Measurements from ENCODE around the gene TAF12.
"Not testable (repeated sequence)": the region's sequence is repeated elsewhere in the genome, so short reads cannot be mapped to it uniquely, and the experiment has no call there.

Gene TAF12, protein sequence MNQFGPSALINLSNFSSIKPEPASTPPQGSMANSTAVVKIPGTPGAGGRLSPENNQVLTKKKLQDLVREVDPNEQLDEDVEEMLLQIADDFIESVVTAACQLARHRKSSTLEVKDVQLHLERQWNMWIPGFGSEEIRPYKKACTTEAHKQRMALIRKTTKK

DNA sequence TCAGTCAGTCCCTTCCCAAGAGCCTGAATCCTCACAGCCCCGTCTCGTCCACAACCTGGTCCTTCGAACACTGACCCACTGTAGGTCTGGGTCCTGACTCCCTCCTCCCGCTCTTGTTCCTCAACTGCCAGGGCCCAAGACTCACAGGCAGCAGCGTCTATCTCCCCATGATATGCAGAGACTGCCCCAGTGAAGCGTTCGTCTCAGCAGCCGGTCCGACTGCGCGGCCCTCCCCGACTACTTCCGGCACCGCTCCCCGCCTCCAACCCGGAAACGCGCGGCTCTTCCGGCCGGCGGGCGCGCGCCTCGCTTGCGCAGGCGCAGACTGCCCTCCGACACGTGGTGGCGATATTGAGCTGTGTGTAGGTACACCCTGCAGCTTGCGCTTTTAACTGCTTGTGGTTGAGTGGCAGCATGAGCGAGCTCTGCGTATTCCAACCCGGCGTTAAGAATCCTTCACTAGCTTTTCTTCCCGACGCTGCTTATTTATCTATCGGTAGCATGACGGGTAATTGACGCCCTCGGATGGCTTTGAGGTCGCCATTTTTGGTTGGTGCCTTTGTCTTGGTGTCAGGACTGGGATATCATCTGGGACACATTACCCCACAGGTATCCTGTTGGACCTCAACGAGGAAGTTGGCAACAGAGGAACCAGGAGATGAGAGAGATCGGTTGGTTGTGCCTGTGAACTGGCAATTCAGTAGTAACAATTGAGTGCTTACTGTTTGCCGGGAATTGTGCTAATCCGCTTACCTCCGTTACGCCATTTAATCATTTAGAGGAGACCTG, at the start of gene TAF12:
Gene TAF12, minus strand, starts transcription at position 221 of the 789 bp plus-strand sequence. CDS start 20,986 bp downstream, outside the sequence.
- peak; percentile 76 to 87 for DNase-seq

DNA sequence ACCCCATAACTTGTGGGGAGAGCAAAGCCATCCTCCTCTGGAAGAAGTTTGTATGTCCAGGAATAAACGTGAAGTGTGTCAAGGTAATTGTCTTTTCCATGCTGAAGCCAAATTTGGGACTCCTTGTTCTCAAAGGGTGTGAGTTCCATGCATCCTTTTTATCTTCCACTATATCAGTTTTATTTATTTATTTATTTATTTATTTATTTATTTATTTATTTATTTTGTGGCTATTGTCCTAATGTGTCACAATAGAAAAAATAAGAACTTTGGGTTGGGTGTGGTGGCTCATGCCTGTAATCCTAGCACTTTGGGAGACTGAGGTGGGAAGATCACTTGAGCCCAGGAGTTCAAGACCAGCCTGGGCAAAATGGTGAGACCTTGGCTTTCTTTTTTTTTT, 48.8 kb upstream of the TAF12 start:
- not testable (repeated sequence) for DNase-seq

DNA sequence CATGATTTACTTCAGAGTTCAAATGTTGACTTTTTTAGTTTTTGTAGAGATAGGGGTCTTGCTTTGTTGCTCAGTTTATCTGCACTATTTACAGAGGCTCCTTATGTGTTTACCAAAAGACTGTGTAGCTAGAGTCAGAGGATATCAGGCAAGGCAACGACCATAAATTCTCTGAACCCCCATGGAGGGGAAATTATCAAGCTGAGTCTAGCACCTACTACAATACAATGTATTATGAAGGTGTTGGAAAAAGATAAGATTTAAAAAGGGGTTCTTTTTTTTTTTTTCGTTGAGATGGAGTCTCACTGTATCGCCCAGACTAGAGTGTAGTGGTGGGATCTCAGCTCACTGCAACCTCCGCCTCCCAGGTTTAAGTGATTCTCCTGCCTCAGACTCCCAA, 42.1 kb upstream of the TAF12 start:
- no peak for DNase-seq

DNA sequence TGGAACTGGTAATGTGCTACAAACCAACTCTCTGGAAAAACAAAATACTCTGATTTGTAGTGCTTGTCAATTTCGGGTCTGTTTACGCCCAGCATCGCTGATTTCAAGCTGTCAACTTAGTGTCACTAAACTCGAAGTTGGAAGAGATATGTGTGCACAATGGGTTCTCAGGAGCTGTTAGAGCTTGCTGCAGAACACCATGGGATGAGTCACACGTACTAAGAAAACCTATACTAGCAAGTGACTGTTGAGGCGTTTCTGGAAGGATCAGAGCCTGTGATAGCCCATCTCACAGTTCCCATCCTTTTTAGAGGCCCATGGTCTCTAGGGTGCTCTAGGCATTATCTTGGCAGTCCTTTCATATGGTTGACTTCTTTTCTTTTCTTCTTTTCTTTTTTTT, 40.0 kb upstream of the TAF12 start:
- DNase-seq: no peak

DNA sequence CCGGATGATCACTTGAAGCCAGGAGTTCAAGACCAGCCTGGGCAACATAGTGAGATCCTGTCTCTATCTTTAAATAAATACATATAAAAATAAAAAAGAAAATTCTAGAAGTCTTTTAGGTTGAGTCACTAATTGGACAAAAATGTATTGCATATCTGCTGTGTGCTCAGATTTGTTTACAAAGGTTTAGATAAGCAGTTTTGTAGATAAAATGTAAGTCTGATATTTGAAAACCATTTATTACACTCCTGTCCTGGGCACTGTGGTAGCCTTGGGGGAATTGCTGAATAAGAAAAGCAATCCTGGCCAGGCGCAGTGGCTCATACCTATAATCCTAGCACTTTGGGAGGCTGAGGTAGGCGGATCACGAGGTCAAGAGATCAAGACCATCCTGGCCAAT, 37.3 kb upstream of the TAF12 start:
- no peak for DNase-seq

DNA sequence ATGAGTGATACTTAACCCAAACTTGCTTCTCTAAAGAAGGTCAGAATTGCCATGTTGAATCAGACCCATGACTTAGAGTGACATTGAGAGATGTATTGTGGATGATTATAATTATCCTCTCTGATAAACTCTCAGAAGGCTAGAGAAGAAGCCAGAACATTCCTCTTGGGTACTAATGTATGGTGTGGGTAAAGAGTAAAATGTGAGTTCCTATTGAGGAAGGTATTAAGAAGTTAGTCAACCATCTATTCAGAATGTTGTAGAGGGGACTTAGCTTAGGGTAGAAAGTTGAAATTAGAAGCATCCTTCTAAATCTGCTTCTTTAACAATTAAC, 33.0 kb upstream of the TAF12 start:
- no peak for DNase-seq

DNA sequence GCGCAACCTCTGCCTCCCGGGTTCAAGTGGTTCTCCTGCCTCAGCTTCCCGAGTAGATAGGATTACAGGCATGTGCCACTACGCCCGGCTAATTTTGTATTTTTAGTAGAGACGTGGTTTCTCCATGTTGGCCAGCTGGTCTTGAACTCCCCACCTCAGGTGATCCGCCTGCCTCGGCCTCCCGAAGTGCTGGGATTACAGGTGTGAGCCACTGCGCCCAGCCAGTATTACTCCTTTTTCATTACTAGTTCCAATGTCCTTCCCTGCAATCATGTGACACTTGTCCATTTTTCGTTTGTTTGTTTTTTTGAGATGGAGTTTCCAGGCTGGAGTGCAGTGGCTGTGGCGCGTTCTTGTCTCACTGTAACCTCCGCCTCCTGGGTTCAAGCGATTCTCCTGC, 30.1 kb upstream of the TAF12 start:
- DNase-seq: not testable (repeated sequence)

DNA sequence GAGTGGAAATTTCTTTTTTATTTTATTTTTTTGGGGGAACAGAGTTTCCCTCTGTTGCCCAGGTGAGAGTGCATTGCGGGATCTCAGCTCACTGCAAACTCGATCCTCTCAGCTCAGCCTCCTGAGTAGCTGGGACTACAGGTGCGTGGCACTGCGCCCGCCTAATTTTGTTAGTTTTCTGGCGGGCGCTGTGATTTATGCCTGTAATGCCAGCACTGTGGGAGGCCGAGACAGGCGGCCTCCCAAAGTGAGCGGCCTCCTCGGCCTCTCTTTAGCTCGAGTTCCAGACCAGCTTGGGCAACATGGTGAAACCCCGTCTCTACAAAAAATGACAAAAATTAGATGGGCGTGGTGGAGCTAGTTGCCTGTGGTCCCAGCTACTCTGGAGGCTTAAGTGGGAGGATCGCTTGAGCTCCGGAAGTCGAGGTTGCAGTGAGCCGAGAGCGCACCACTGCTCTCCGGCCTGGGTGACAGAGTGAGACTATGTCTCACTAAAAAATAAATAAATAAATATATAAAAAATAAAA, 28.4 kb upstream of the TAF12 start:
- no peak for DNase-seq

DNA sequence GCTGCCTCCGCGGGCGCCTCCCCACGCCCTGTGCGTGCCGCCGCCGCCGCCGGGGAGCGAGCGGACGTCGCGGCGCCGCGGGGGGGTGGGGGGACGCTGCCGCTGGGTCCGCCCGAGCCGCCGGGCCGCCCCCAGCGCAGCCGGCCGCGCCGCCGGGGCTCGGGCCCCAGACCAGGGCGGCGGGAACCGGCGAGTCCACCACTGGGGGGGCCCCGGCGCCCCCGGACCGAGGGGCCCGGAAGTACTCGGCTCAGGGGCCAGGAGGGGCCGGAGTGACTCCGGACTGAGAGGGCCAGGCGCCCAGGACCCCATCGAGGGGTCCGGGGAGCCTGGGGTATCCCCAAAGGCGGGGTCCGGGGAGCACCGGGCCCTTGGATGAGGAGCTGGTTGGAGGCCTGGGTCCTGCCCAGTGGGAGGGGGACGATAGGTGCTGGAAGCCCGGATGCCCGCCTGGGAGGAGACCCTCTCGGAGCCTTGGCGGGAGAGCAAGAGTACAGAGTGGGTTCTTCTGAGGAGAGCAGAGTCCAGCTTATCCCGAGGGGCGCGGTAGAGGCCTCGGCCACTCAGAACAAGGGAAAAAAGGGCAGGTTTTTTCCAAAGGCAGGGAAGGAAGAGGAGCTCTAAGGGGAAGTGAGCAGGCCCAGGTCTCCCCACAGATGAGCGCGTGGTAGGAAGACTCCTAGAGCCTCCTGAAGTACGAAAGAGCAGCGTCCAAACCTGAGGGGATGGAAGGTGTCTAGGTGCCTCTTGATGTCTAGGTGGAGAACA, 26.3 kb upstream of the TAF12 start:
- DNase-seq: peak; percentile 22 to 41

DNA sequence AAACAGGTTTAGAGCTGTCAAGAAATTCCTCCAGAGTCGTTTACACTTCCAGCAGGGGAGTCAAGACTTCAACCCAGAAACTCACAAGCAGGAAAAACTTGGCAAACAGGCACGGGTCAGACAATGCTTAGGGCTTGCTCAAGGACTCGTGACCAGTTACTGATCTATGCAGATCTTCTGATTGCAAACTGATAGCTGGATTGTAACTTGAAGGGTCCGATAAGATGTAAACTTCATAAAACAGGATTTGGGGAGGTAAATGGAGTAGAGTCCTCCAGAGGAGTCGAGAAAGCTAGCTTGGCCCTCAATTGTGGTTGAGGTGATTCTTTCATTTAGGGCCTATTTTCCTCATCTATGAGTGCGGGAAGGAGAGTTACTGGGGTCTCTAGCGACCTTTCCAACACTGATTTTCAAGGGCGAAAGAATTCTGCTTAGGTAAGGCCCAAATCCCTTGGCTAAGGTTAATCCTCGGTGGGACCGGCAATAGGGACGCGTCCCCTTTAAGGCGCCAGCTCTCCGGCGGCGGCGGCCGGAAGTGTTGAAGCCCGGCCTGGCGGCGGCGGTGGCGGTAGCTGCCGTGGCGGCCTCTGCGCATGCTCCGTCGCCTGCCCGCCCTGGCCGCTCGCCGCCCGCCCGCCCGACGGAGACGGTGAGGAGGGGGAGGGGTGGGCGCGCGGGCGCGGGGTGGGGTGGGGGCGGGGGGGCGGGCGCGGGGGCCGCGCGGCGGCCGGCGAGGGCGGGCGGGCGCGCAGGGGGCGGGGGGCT, 25.5 kb upstream of the TAF12 start, which contains the start of gene GMEB1:
Gene GMEB1, plus strand, starts transcription at position 594 of the 765 bp plus-strand sequence. CDS start 14,829 bp downstream, outside the sequence.
- peak; percentile 54 to 62 for DNase-seq

DNA sequence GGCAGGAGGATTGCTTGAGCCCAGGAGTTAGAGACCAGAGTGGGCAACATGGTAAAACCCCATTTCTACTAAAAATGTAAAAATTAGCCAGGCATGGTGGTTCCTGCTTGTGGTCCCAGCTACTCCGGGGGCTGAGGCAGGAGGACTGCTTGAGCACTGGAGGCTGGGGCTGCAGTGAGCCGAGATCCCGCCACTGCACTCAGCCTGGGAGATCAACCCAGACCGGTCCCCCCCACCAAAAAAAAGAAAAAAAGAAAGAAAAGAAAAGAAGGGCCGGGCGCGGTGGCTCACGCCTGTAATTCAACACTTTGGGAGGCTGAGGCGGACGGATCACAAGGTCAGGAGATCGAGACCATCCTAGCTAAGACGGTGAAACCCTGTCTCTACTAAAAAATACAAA, 23.9 kb upstream of the TAF12 start:
- no peak for DNase-seq

DNA sequence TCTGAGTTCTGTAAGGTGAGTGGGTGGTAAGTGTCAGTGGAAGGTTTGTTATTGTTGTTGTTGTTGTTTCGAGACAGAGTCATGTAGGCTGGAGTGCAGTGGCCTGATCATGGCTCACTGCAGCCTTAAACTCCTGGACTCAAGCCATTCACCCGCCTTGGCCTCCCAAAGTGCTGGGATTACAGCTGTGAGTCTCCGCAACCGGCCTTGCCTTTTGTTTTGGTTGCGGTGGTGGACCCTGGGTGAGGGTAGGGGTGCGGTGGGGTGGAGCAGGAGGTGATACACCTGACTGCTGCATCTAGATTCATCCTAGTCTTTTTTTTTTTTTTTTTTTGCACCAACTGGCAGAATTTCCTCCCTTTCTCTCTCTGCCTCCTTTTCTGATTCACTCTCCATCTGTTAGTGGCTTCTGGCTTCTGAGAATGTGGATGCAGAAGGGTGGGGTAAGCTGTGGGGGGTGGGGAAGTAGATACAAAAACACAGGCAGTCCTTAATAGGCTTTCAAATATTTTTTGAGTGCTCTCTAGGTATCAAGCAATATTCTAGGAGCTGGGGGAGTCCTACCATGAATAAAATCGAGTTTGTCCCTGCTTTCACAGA, 21.1 kb upstream of the TAF12 start:
- no peak for DNase-seq

DNA sequence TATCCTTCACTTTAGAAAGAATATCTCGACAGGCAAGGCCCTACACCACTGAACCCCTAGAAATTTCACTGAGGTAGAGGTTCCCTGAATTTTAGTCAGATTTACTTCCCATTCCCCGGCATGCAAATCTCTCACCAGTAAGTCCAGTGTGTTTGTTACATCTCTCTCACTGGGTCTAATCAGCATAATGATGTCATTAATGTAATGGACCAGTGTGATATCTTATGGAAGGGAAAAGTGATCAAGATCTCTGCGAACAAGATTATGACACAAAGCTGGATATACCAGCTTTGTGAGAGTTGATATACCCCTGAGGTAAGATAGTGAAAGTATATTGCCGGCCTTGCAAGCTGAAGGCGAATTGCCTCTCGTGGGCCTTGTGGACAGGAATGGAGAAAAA, 13.5 kb upstream of the TAF12 start:
- DNase-seq: no peak

DNA sequence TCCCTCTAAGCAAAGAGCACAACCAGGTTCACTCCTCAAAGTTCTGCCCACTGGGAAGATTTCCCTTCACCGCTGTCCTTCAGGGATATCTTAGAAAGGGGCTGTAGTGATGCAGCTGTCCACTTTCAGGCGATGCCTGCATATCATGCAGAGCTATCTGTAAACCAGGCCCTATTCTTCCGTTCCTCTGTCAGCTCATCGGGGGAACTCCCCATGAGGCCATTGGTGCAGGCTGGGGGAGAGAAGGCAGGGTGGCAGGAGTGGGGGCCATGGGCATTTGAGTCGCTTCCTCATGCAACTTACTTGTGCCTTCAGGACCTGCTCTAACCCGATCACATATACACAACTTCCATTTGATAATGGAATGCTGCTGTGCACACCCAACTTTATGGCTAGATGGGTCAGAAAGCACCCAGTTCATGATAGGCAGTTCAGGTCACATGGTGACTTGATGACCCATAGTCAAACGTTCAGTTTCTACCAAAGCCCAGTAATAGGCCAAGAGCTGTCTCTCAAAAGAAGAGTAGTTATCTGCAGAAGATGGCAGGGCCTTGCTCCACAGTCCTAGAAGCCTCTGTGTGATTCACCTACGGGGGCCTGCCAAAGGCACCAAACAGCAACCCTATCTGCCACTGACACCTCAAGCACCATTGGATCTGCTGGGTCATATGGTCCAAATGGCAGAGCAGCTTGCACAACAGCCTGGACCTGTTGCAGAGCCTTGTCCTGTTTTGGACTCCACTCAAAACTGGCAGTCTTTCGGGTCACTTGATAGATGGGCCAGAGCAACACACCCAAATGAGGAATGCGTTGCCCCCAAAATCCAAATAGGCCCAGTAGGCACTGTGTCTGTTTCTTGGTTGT, 12.8 kb upstream of the TAF12 start:
- not testable (repeated sequence) for DNase-seq

DNA sequence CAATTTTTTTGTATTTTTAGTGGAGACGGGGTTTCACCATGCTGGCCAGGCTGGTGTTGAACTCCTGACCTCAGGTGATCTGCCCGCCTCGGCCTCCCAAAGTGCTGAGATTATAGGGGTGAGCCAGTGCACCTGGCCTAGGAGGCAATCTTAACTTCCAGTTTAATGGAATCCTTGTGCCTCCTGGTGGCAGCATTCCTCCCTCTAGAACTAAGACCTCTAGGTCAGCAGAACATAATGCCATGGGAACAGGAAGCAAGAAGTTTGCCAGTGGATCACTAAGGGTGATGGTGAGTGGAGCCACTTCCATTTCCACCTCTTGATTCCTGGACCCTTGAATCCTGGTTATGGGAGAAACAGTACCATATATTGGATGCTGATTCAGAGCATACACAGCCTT, 11.0 kb upstream of the TAF12 start:
- not testable (repeated sequence) for DNase-seq

DNA sequence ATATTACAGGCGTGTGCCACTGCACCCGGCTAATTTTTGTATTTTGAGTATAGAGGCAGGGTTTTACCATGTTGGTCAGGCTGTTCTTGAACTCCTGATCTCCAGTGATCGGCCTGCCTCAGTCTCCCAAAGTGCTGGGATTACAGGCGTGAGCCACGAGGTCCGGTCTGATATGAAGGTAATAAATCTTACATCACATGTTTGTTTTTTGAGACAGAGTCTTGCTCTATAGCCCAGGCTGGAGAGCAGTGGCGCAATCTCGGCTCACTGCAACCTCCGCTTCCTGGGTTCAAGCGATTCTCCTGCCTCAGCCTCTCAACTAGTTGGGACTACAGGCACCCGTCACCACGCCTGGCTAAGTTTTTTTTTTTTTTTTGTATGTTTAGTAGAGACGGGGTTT, 10.2 kb upstream of the TAF12 start:
- not testable (repeated sequence) for DNase-seq

DNA sequence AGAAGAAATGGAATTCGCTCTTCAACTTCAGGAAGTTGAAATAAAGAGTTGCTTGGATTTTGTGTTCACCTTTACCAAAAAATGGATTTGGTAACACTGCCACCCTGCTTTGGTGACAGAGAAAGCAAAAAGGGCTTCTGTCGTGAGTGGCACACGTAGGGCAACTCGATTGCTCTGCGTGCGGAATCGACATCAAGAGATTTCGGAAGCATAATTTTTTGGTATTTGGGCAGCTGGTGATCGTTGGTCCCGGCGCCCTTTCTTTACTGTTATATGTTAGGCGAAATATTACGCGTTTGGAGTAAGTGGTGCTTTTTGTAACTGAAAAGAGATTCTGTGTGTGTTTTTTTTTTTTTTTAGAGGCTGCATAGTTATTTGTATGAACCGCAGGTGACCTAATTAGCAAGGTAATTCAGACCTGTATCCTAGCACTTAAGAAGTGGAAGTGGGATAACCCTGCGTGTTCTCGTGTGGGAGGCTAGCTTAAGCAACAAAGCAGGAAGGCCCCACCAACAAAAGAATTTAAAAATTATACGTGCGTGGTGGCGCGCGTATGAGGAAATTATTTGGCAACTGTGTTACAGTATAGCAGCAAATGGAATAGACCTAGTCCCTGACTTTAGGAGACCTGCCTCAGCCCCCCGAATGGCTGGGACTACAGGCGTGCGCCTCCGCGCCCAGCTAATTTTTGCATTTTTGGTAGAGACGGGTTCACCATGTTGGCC, 5.8 kb upstream of the TAF12 start, which contains the start of gene RNU11:
Gene RNU11, plus strand, starts transcription at position 127 of the 725 bp plus-strand sequence.
- DNase-seq: peak; percentile 56 to 93

DNA sequence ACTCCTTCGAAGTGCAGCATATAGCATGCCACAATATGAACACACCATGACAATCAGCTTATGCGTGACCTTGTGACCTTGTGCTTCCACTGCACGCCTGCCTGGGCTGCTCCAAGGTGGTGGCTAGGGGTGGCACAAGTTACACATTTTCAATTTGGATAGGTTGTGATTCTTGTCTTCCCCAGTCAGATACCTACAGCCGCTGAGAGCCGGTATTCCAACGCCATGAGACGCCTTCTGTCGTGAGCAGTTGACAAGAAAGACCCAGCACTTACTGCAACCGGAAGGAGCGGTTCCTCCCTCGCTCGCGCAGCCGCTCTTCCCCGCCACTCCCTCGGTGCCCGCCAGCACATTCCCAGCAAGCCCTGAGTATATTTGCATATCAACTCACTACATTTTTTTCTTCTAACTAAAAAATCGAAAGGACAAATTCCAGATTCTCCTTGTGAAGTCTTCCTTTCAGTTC, 5.2 kb upstream of the TAF12 start:
- peak; percentile 68 to 95 for DNase-seq

DNA sequence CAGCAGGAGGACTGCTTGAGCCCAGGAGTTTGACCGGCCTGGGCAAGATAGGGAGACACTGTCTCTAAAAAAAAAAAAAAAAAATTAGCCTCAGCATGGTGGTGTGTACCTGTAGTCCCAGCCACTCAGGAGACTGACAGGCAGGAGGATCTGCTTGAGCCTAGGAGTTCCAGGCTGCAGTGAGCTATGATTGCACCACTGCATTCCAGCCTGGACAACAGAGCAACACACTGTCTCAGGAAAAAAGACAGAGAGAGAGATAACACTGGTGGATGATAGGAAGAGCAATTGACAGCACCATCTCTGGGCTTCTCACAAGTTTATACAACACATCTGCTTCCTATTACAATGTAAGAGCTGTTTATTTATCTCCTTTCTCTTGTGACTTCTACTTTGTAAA, 3.2 kb upstream of the TAF12 start:
- DNase-seq: no peak

DNA sequence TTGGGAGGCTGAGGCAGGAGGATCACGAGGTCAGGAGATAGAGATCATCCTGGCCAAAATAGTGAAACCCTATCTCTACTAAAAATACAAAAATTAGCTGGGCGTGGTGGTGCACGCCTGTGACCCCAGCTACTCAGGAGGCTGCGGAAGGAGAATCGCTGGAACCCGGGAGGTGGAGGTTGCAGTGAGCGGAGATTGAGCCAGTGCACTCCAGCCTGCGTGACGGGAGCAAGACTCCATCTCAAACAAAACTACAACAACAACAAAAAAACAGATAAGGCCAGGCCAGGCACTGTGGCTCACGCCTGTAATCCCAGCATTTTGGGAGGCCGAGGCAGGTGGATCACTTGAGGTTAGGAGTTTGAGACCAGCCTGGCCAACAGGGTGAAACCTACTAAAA, 2.5 kb upstream of the TAF12 start:
- DNase-seq: not testable (repeated sequence)

Data from bone marrow (tissue), 2 donors.